H7 (cell line): Measurements from ENCODE around the gene ZNRF2. TPM values are rescaled to one million over a fixed set of nuclear protein-coding genes. Genes with fewer than 3 reads are reported as not detected.
"Not testable (repeated sequence)": the region's sequence is repeated elsewhere in the genome, so short reads cannot be mapped to it uniquely, and the experiment has no call there.

ENCODE experiments used
- DNase-seq: peaks from one replicate; pipeline ENCODE4 v3.0.0; 2012
- H3K27me3 ChIP-seq: 2 replicates; pipeline ENCODE4 v1.6.0; 2011; ENCODE audit warnings: mild to moderate bottlenecking, low read length; ENCODE audit not compliant: control insufficient read depth, insufficient read depth
- H3K36me3 ChIP-seq: replicated peaks from 2 replicates; pipeline ENCODE4 v1.5.1; 2011; ENCODE audit warnings: low read length; ENCODE audit not compliant: control insufficient read depth, insufficient read depth
- H3K4me3 ChIP-seq: 2 replicates; pipeline ENCODE4 v1.5.1; 2011; ENCODE audit warnings: low read depth, mild to moderate bottlenecking, control low read depth, low read length, moderate library complexity; ENCODE audit not compliant: insufficient read depth
- total RNA-seq: library from RNA; depleted of rRNA; stranded (reverse); fragments of >200 nt; shearing (Covaris generic); gene quantifications from 2 replicates; pipeline ENCODE4 v1.2.3, GENCODE V29; 2014

Gene ZNRF2
- total RNA-seq, 1 experiment from 2014 or later = 15.6 TPM

GRCh38 chr7:30354791-30355190 is 70.4 kb downstream of the ZNRF2 start:
- H3K27me3 ChIP-seq = no peaks in the 10 kb centered on the region
- no peaks in the 10 kb centered on the region for H3K36me3 ChIP-seq
- no peak overlapping the region for H3K4me3 ChIP-seq
- DNase-seq = no peak

GRCh38 chr7:30359957-30360356 is 75.6 kb downstream of the ZNRF2 start:
- H3K4me3 ChIP-seq = no peak overlapping the region
- DNase-seq = no peak
- H3K36me3 ChIP-seq = no peaks in the 10 kb centered on the region
- no peaks in the 10 kb centered on the region for H3K27me3 ChIP-seq

GRCh38 chr7:30363778-30364563 is 79.6 kb downstream of the ZNRF2 start:
- Histone ChIP-seq H3K4me3 (no peak overlapping the region), H3K27me3 (no peaks in the 10 kb centered on the region), H3K36me3 (no peaks in the 10 kb centered on the region)
- no peak for DNase-seq

GRCh38 chr7:30364773-30365172 is 80.4 kb downstream of the ZNRF2 start:
- no peaks in the 10 kb centered on the region for H3K27me3 ChIP-seq
- no peak for DNase-seq
- no peaks in the 10 kb centered on the region for H3K36me3 ChIP-seq
- no peak overlapping the region for H3K4me3 ChIP-seq

GRCh38 chr7:30365621-30366020 is 81.2 kb downstream of the ZNRF2 start:
- no peak overlapping the region for H3K4me3 ChIP-seq
- no peaks in the 10 kb centered on the region for H3K27me3 ChIP-seq
- DNase-seq = no peak
- H3K36me3 ChIP-seq = no peaks in the 10 kb centered on the region

- no peaks in the 10 kb centered on the region for H3K36me3 ChIP-seq
- H3K27me3 ChIP-seq = no peaks in the 10 kb centered on the region
- no peak for DNase-seq
- no peak overlapping the region for H3K4me3 ChIP-seq
Measured at GRCh38 chr7:30366606-30367005, 82.2 kb downstream of the ZNRF2 start.

GRCh38 chr7:30367561-30367960 is 83.2 kb downstream of the ZNRF2 start:
- Histone ChIP-seq H3K27me3 (no peaks in the 10 kb centered on the region), H3K36me3 (peaks cover 3% of the 10 kb centered on the region; the same call in 1 of the 2 replicates), H3K4me3 (no peak overlapping the region)
- DNase-seq = no peak

GRCh38 chr7:30369879-30370278 is 85.5 kb downstream of the ZNRF2 start:
- Histone ChIP-seq H3K4me3 (no peak overlapping the region), H3K27me3 (no peaks in the 10 kb centered on the region), H3K36me3 (peaks cover 3% of the 10 kb centered on the region; the same call in 1 of the 2 replicates)
- DNase-seq = no peak

- H3K36me3 ChIP-seq = peaks cover 3% of the 10 kb centered on the region; the same call in 1 of the 2 replicates
- H3K4me3 ChIP-seq = no peak overlapping the region
- DNase-seq = no peak
- no peaks in the 10 kb centered on the region for H3K27me3 ChIP-seq
Measured at GRCh38 chr7:30371321-30371720, 86.9 kb downstream of the ZNRF2 start.

GRCh38 chr7:30378275-30378674 is 93.9 kb downstream of the ZNRF2 start:
- H3K4me3 ChIP-seq = no peak overlapping the region
- DNase-seq = no peak
- H3K27me3 ChIP-seq = no peaks in the 10 kb centered on the region
- no peaks in the 10 kb centered on the region for H3K36me3 ChIP-seq

GRCh38 chr7:30379131-30379530 is 94.7 kb downstream of the ZNRF2 start:
- DNase-seq = no peak
- no peaks in the 10 kb centered on the region for H3K36me3 ChIP-seq
- no peaks in the 10 kb centered on the region for H3K27me3 ChIP-seq
- H3K4me3 ChIP-seq = no peak overlapping the region

- DNase-seq = no peak
- H3K36me3 ChIP-seq = no peaks in the 10 kb centered on the region
- no peaks in the 10 kb centered on the region for H3K27me3 ChIP-seq
- H3K4me3 ChIP-seq = no peak overlapping the region
Measured at GRCh38 chr7:30379741-30380140, 95.3 kb downstream of the ZNRF2 start.

- Histone ChIP-seq H3K27me3 (no peaks in the 10 kb centered on the region), H3K4me3 (no peak overlapping the region), H3K36me3 (no peaks in the 10 kb centered on the region)
- no peak for DNase-seq
Measured at GRCh38 chr7:30380294-30380693, 95.9 kb downstream of the ZNRF2 start.

GRCh38 chr7:30380824-30381223 is 96.4 kb downstream of the ZNRF2 start:
- not testable (repeated sequence) for H3K4me3 ChIP-seq, H3K36me3 ChIP-seq, DNase-seq, H3K27me3 ChIP-seq

GRCh38 chr7:30382607-30383006 is 98.2 kb downstream of the ZNRF2 start:
- Histone ChIP-seq H3K27me3 (no peaks in the 10 kb centered on the region), H3K4me3 (no peak overlapping the region), H3K36me3 (no peaks in the 10 kb centered on the region)
- DNase-seq = no peak

GRCh38 chr7:30389791-30390190 is 105.4 kb downstream of the ZNRF2 start:
- Histone ChIP-seq H3K27me3 (no peaks in the 10 kb centered on the region), H3K36me3 (no peaks in the 10 kb centered on the region), H3K4me3 (no peak overlapping the region)
- DNase-seq = no peak
